ENCODE results near the gene CLCF1.

CLCF1 gene

DNA sequence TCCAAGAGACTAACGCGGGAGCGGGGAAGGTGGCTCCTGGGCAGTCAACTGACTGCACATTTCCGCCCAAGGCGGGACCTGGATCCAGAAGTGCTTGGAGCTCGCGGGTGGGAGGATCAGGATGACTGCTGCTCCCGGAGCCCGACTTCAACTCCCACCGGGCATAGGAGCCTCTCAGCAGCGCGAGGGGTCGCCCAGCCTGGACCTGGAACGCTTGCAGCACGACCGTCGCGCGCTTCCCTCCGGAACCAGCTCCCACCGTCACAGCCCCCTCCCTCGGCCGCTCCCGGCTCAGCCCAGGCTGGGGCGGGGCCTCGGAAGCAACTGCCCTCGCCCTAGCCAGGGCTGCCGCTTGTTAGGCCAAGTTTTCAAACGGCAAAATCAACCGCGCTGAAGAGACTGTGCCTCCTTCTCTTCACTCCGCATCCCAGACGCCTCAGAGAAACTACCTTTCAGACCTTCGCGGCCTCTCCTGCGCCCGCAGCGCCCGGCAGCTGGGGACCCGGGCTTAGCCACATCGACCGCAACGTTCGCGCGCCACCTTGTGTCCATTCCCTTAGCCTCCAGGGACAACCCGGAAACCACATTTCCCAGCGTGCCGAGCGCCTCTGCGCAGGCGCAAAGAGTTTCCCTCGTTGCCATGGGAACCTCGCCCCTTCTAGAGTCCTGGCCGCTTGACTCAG, 56.1 kb downstream of the CLCF1 start:
- no peaks in the 10 kb centered on the region for H4K20me1 ChIP-seq (ENCODE audit: control insufficient read depth, insufficient read depth, low read depth, low read length)
- no peaks in the 10 kb centered on the region for H3K36me3 ChIP-seq (ENCODE audit: control insufficient read depth, low read length)
- peaks cover 18% of the 10 kb centered on the region for H3K4me1 ChIP-seq (ENCODE audit: control insufficient read depth, low read length)
- H3K27me3 ChIP-seq (ENCODE audit: control insufficient read depth, low read length), result no peaks in the 10 kb centered on the region
- peaks cover 11% of the 10 kb centered on the region for H3K79me2 ChIP-seq (ENCODE audit: control insufficient read depth, low read length)
- peaks cover 5% of the 10 kb centered on the region for H3F3A ChIP-seq (ENCODE audit: control insufficient read depth, insufficient read depth)
- H3K9me2 ChIP-seq (replicated peaks; ENCODE audit: control insufficient read depth, low read length), result no peaks in the 10 kb centered on the region
- TF ChIP-seq, protein P1, sequence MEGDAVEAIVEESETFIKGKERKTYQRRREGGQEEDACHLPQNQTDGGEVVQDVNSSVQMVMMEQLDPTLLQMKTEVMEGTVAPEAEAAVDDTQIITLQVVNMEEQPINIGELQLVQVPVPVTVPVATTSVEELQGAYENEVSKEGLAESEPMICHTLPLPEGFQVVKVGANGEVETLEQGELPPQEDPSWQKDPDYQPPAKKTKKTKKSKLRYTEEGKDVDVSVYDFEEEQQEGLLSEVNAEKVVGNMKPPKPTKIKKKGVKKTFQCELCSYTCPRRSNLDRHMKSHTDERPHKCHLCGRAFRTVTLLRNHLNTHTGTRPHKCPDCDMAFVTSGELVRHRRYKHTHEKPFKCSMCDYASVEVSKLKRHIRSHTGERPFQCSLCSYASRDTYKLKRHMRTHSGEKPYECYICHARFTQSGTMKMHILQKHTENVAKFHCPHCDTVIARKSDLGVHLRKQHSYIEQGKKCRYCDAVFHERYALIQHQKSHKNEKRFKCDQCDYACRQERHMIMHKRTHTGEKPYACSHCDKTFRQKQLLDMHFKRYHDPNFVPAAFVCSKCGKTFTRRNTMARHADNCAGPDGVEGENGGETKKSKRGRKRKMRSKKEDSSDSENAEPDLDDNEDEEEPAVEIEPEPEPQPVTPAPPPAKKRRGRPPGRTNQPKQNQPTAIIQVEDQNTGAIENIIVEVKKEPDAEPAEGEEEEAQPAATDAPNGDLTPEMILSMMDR (IDR thresholded peaks at IDR 0.05; ENCODE audit: low read depth, low read length, poor library complexity, severe bottlenecking), result peak; percentile 95
- no peak for TF ChIP-seq EZH2phosphoT487 (IDR thresholded peaks at IDR 0.05; ENCODE audit: borderline replicate concordance, low read length)
- peak overlapping the region; percentile 77 for H3K27ac ChIP-seq (ENCODE audit: low read depth, low read length)
- H3K4me2 ChIP-seq (ENCODE audit: low read length), result peak overlapping the region; percentile 96
- H3K9me3 ChIP-seq (ENCODE audit: control insufficient read depth, insufficient read depth, low read length), result no peaks in the 10 kb centered on the region
- peak overlapping the region; percentile 78 for H3K4me3 ChIP-seq (ENCODE audit: low read length)

DNA sequence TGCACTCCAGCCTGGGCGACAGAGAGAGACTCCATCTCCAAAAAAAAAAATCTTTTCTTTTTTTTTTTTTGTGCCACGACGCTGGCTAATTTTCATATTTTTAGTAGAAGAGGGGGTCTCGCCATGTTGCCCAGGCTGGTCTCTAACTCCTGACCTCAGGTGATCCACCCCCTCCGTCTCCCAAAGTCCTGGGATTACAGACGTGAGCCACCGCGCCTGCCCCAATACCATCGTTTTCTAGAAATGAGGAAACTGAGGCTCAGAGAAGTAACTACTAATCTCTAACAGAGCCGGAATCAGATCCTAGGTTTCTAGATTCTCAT, 56.6 kb downstream of the CLCF1 start:
- Histone ChIP-seq H3K79me2 (ENCODE audit: control insufficient read depth, low read length) (peaks cover 11% of the 10 kb centered on the region), H3K4me2 (ENCODE audit: low read length) (peak overlapping the region; percentile 96), H4K20me1 (ENCODE audit: control insufficient read depth, insufficient read depth, low read depth, low read length) (no peaks in the 10 kb centered on the region), H3K27ac (ENCODE audit: low read depth, low read length) (peak overlapping the region; percentile 77), H3K27me3 (ENCODE audit: control insufficient read depth, low read length) (no peaks in the 10 kb centered on the region), H3K4me3 (ENCODE audit: low read length) (peak overlapping the region; percentile 78), H3K9me2 (replicated peaks; ENCODE audit: control insufficient read depth, low read length) (no peaks in the 10 kb centered on the region), H3K9me3 (ENCODE audit: control insufficient read depth, insufficient read depth, low read length) (no peaks in the 10 kb centered on the region), H3K36me3 (ENCODE audit: control insufficient read depth, low read length) (no peaks in the 10 kb centered on the region; the same call in 1 of the 2 replicates), H3F3A (ENCODE audit: control insufficient read depth, insufficient read depth) (peaks cover 5% of the 10 kb centered on the region), H3K4me1 (ENCODE audit: control insufficient read depth, low read length) (peaks cover 18% of the 10 kb centered on the region)
- TF ChIP-seq, protein P1 (IDR thresholded peaks at IDR 0.05; ENCODE audit: low read depth, low read length, poor library complexity, severe bottlenecking), result no peak
- no peak for TF ChIP-seq EZH2phosphoT487 (IDR thresholded peaks at IDR 0.05; ENCODE audit: borderline replicate concordance, low read length)

DNA sequence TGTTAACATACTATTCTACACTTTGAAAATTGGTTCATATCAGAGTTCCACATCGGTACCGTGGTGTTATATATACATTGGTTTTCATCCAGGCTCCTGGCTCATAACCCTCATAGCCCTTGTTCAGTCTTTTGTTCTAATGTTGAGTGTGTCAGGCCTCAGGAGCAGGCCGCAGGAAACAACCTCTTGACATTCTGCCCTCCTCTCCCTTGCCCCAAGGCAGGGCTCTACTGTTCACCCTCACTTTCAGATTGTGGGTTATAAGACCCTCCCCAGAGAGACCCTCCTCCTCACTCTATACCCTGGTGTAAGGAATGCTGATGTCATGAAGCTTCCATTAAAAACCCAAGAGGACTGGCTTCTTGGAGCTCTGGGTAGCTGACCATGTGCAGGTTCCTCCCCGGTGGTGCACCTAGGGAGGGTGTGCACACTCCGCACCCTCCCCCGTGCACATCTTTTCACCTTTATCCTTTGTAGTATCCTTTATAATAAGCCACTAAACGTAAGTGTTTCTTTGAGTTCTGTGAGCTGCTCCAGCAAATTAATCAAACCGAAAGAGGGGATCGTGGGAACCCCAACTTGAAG, 58.0 kb downstream of the CLCF1 start:
- Histone ChIP-seq H3K9me2 (replicated peaks; ENCODE audit: control insufficient read depth, low read length) (no peaks in the 10 kb centered on the region), H3F3A (ENCODE audit: control insufficient read depth, insufficient read depth) (peaks cover 5% of the 10 kb centered on the region), H4K20me1 (ENCODE audit: control insufficient read depth, insufficient read depth, low read depth, low read length) (no peaks in the 10 kb centered on the region), H3K9me3 (ENCODE audit: control insufficient read depth, insufficient read depth, low read length) (no peaks in the 10 kb centered on the region), H3K4me1 (ENCODE audit: control insufficient read depth, low read length) (peaks cover 18% of the 10 kb centered on the region), H3K79me2 (ENCODE audit: control insufficient read depth, low read length) (peaks cover 11% of the 10 kb centered on the region), H3K27ac (ENCODE audit: low read depth, low read length) (no peak overlapping the region), H3K27me3 (ENCODE audit: control insufficient read depth, low read length) (no peaks in the 10 kb centered on the region), H3K4me2 (ENCODE audit: low read length) (no peak overlapping the region), H3K4me3 (ENCODE audit: low read length) (no peak overlapping the region), H3K36me3 (ENCODE audit: control insufficient read depth, low read length) (peaks cover 5% of the 10 kb centered on the region)
- TF ChIP-seq, protein P1 (IDR thresholded peaks at IDR 0.05; ENCODE audit: low read depth, low read length, poor library complexity, severe bottlenecking), result no peak
- TF ChIP-seq EZH2phosphoT487 (IDR thresholded peaks at IDR 0.05; ENCODE audit: borderline replicate concordance, low read length), result no peak
